Activated CD8-positive, alpha-beta memory T cell treated with anti-CD3 and anti-CD28 coated beads, Interleukin-2, amount 50 U/mL, for 24 hours (primary cell): ENCODE data around the gene FAM83F.
"Not testable (repeated sequence)": the region's sequence is repeated elsewhere in the genome, so short reads cannot be mapped to it uniquely, and the experiment has no call there.

Experiments
- DNase-seq: peaks from one replicate; pipeline ENCODE4 v3.0.0-alpha.2; 2020; ENCODE audit errors: extremely low read depth

FAM83F gene

GRCh38 chr22:40015358-40015976 lies 20.7 kb downstream of the FAM83F start:
- no peak for DNase-seq

- DNase-seq = no peak
Measured at GRCh38 chr22:40018051-40018450, 23.3 kb downstream of the FAM83F start.

- DNase-seq = no peak
Measured at GRCh38 chr22:40019100-40019499, 24.3 kb downstream of the FAM83F start.

- no peak for DNase-seq
Measured at GRCh38 chr22:40020956-40021355, 26.2 kb downstream of the FAM83F start.

- no peak for DNase-seq
Measured at GRCh38 chr22:40021401-40022000, 26.7 kb downstream of the FAM83F start.

GRCh38 chr22:40022536-40023240 lies 27.9 kb downstream of the FAM83F start:
- DNase-seq = no peak

- no peak for DNase-seq
Measured at GRCh38 chr22:40023341-40023841, 28.6 kb downstream of the FAM83F start.

GRCh38 chr22:40024201-40025061 lies 29.7 kb downstream of the FAM83F start:
- peak; percentile 24 for DNase-seq

- not testable (repeated sequence) for DNase-seq
Measured at GRCh38 chr22:40025062-40025379, 30.3 kb downstream of the FAM83F start.

GRCh38 chr22:40025856-40026255 lies 31.1 kb downstream of the FAM83F start:
- DNase-seq = no peak

GRCh38 chr22:40026641-40027040 lies 31.9 kb downstream of the FAM83F start:
- no peak for DNase-seq

GRCh38 chr22:40027191-40028097 lies 32.7 kb downstream of the FAM83F start:
- no peak for DNase-seq

GRCh38 chr22:40028098-40028425 lies 33.3 kb downstream of the FAM83F start:
- DNase-seq = no peak

- no peak for DNase-seq
Measured at GRCh38 chr22:40029189-40029890, 34.6 kb downstream of the FAM83F start.

GRCh38 chr22:40030026-40030757 lies 35.4 kb downstream of the FAM83F start:
- DNase-seq = no peak

GRCh38 chr22:40030758-40031095 lies 36.0 kb downstream of the FAM83F start:
- no peak for DNase-seq

- DNase-seq = no peak
Measured at GRCh38 chr22:40031766-40032470, 37.2 kb downstream of the FAM83F start.

- no peak for DNase-seq
Measured at GRCh38 chr22:40033586-40034380, 39.0 kb downstream of the FAM83F start.

- DNase-seq = no peak
Measured at GRCh38 chr22:40035351-40035750, 40.6 kb downstream of the FAM83F start.
